Activated T-cell treated with anti-CD3 and anti-CD28 coated beads, Interleukin-2, amount 50 U/mL, for 4 hours (primary cell): ENCODE data around the gene MEGF8. TPM values are rescaled to one million over a fixed set of nuclear protein-coding genes. Genes with fewer than 3 reads are reported as not detected.

Experiments
- ATAC-seq, 2 donors: fragments of 200-7000 bp; cut with Tn5 transposase; one replicate each; pipeline ENCODE4 v1.10.0; 2021
- DNase-seq: peaks from one replicate; pipeline ENCODE4 v3.0.0-alpha.2; 2020
- H3K27me3 Mint-ChIP-seq: one replicate; pipeline ENCODE4 v1.8.0; 2021; ENCODE audit warnings: low read depth, mixed read lengths
- H3K36me3 Mint-ChIP-seq: one replicate; pipeline ENCODE4 v1.8.0; 2022; ENCODE audit warnings: mixed read lengths; ENCODE audit not compliant: insufficient read depth
- H3K4me1 Mint-ChIP-seq: one replicate; pipeline ENCODE4 v1.8.0; 2021; ENCODE audit warnings: low read depth, mixed read lengths
- H3K4me3 Mint-ChIP-seq: one replicate; pipeline ENCODE4 v1.8.0; 2021; ENCODE audit warnings: mild to moderate bottlenecking, moderate library complexity, mixed read lengths
- H3K9me3 Mint-ChIP-seq: one replicate; pipeline ENCODE4 v1.8.0; 2021; ENCODE audit warnings: mixed read lengths
- total RNA-seq, 3 donors: library from RNA; stranded (reverse); gene quantifications; one replicate each; pipeline ENCODE4 v1.2.1, GENCODE V29; 2021

Gene MEGF8, protein sequence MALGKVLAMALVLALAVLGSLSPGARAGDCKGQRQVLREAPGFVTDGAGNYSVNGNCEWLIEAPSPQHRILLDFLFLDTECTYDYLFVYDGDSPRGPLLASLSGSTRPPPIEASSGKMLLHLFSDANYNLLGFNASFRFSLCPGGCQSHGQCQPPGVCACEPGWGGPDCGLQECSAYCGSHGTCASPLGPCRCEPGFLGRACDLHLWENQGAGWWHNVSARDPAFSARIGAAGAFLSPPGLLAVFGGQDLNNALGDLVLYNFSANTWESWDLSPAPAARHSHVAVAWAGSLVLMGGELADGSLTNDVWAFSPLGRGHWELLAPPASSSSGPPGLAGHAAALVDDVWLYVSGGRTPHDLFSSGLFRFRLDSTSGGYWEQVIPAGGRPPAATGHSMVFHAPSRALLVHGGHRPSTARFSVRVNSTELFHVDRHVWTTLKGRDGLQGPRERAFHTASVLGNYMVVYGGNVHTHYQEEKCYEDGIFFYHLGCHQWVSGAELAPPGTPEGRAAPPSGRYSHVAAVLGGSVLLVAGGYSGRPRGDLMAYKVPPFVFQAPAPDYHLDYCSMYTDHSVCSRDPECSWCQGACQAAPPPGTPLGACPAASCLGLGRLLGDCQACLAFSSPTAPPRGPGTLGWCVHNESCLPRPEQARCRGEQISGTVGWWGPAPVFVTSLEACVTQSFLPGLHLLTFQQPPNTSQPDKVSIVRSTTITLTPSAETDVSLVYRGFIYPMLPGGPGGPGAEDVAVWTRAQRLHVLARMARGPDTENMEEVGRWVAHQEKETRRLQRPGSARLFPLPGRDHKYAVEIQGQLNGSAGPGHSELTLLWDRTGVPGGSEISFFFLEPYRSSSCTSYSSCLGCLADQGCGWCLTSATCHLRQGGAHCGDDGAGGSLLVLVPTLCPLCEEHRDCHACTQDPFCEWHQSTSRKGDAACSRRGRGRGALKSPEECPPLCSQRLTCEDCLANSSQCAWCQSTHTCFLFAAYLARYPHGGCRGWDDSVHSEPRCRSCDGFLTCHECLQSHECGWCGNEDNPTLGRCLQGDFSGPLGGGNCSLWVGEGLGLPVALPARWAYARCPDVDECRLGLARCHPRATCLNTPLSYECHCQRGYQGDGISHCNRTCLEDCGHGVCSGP (N-terminal part only)
- 1 to 10 TPM; 6.9 to 7.6 (median 6.9) TPM for total RNA-seq

GRCh38 chr19:42325308-42325895 is at the start of gene MEGF8:
TSS of gene MEGF8 (plus strand) at chr19:42325635. CDS start at chr19:42326244, 609 bp downstream.
- Mint-ChIP-seq H3K9me3 (no peaks in the 10 kb centered on the region), H3K4me3 (peak within 1 kb of the TSS; percentile 88), H3K4me1 (peaks cover 18% of the 10 kb centered on the region), H3K36me3 (no peaks in the 10 kb centered on the region), H3K27me3 (peaks cover 21% of the 10 kb centered on the region)
- peak; percentile 93 to 96 for ATAC-seq
- peak; percentile 97 for DNase-seq

- DNase-seq = no peak
- Mint-ChIP-seq H3K4me1 (peaks cover 48% of the 10 kb centered on the region), H3K27me3 (no peaks in the 10 kb centered on the region), H3K9me3 (no peaks in the 10 kb centered on the region), H3K4me3 (peak overlapping the region; percentile 3), H3K36me3 (peaks cover 14% of the 10 kb centered on the region)
- ATAC-seq = no peak
Measured at GRCh38 chr19:42276284-42276683, 49.2 kb upstream of the MEGF8 start.

DNA sequence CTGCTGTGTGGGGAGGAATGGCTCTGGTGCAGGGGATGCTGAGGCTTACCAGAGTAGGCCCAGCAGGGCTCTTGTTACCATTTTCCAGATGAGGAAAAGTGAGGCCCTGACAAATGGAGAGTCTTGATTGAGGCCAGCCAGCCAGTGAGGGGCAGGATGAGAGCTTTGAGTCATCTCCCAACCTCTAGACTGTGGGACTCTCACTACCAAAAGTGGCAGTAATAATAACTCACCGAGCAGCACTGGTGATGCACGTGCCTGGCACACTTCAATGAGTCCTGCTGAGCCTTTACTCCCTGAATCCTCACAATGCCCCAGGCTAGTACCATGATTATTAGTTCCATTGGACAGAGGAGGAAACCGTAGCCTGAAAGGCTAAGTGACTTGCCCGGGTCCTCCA is 48.6 kb upstream of the MEGF8 start:
- ATAC-seq (peak in 1 of 2 donors; percentile 19), DNase-seq (no peak)
- H3K9me3 Mint-ChIP-seq = no peaks in the 10 kb centered on the region
- peaks cover 9% of the 10 kb centered on the region for H3K36me3 Mint-ChIP-seq
- H3K4me1 Mint-ChIP-seq = peaks cover 48% of the 10 kb centered on the region
- H3K27me3 Mint-ChIP-seq = no peaks in the 10 kb centered on the region
- no peak overlapping the region for H3K4me3 Mint-ChIP-seq

DNA sequence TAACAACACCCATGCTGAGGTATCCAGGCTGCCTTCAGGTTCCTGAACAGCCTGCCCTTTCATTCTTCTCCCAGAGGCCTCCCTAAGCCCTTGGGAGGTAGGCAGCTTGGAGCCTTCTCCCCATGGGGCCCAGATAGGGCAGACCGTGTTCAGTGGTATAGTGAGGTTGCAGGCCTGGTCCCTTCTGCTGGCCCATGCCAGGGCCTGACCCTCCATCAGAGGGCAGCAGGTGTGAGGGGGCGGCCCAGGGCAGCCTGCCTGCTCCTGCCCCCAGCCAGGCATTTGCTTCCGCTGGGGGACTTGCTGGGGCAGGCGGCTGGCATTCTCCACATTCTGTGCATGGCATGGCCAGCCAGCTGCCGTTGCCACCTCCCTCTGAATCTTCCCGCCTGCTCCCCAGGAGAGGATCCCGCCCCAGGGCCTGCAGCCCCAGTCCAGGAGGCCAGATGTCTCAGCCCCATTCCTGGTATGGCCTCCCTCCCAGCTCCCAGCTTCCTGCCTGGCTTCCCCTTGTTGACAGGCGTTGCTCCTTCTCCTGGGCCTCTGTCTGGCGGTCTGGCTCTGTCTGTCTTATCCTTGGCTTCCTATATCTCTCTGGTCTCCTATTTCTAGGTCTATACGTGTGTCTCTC is 47.5 kb upstream of the MEGF8 start:
- no peaks in the 10 kb centered on the region for H3K27me3 Mint-ChIP-seq
- DNase-seq (no peak), ATAC-seq (no peak)
- H3K4me3 Mint-ChIP-seq = no peak overlapping the region
- H3K36me3 Mint-ChIP-seq = peaks cover 9% of the 10 kb centered on the region
- H3K9me3 Mint-ChIP-seq = no peaks in the 10 kb centered on the region
- H3K4me1 Mint-ChIP-seq = peaks cover 56% of the 10 kb centered on the region

DNA sequence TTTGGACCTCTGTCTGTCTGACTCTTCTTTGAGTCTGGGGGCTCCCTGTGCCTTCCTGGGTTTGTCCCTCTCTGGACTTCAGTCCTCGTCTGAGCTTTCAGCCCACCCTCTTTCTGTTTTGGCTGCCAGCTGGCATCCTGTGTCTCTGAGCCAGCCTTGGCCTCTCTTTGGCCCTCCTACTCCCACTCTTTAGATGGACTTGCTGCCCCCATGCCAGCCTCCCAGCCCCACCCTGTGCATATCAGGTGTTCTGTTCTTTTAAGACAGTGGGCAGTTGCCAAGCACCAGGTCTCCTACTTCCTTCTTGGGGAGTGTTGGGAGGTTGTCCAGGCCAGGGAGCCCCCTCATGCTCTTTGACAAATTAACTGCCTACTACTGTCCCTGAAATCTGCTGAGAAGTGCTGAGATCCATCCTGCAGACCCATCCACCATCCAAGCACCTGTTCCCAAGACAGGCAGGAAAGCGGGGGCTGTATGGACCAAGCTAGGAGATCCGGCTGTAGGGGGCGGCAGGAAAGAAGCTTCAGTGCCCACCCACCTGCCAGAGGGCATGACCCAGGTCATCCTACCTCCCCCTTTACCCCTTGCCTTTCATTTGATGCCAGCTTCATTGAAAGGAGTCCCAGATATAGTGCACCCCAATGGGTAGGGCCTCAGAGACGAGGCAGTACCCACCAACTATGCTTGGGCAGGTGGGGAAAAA is 46.8 kb upstream of the MEGF8 start:
- H3K9me3 Mint-ChIP-seq = no peaks in the 10 kb centered on the region

GRCh38 chr19:42279155-42279901 is 46.1 kb upstream of the MEGF8 start:
- DNase-seq (no peak), ATAC-seq (no peak)
- Mint-ChIP-seq H3K4me3 (peak overlapping the region; percentile 89), H3K36me3 (peaks cover 6% of the 10 kb centered on the region), H3K27me3 (no peaks in the 10 kb centered on the region), H3K4me1 (peaks cover 56% of the 10 kb centered on the region), H3K9me3 (no peaks in the 10 kb centered on the region)

More for the DNA sequence above, 46.8 kb upstream of the MEGF8 start:
- Mint-ChIP-seq H3K4me3 (peak overlapping the region; percentile 89), H3K27me3 (no peaks in the 10 kb centered on the region), H3K4me1 (peaks cover 56% of the 10 kb centered on the region), H3K36me3 (peaks cover 6% of the 10 kb centered on the region)
- no peak for DNase-seq
- ATAC-seq = no peak

DNA sequence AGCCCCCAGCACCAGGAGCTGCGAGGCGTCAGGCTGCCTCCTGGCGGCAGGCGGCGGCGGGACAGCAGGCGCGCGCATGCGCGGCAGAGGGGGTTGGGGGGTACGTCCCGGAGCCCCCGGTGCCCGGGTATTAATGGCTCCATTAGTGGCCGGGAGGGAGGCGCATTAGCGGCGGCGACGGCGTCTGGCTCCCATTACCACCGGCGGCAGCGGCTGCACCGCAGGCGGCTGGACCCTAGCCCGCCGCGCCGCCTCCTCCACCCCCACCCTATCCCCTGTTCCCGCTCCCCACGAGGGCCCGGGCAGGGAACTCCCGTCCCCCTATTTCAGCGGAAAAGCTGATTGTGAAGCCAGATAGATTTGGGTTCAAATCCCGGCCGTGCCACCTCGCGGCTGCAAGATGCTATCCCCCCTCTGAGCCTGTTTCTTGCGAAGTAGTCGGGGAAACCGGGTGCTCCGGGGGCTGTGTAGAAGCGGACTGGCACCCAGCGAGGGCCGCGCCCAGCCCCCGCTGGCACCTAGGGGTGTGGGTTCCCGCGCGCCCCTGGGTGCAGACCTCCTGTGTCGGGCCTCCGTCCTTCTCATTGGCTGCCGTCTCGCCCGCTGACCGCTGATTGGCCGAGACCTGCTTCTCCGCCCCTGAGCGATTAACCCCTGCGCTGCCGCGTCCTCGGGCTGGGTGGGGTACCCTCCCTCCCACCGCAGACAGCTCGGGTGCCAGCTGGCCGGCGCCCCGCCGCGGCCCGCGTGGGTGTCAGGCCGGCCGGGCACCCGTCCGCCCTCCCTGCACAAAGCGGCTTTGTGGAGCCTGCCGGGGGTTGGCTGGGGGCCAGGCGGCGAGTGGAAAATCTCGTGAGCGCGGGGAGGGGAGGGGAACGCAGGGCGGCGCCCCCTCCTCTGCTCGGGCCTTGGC is 45.3 kb upstream of the MEGF8 start:
- no peaks in the 10 kb centered on the region for H3K27me3 Mint-ChIP-seq
- H3K9me3 Mint-ChIP-seq = no peaks in the 10 kb centered on the region
- peak; percentile 75 for DNase-seq
- H3K4me1 Mint-ChIP-seq = peaks cover 55% of the 10 kb centered on the region
- no peaks in the 10 kb centered on the region for H3K36me3 Mint-ChIP-seq
- peak overlapping the region; percentile 89 for H3K4me3 Mint-ChIP-seq
- peak; percentile 49 for ATAC-seq

GRCh38 chr19:42280815-42281145 is 44.7 kb upstream of the MEGF8 start:
- ATAC-seq = no peak
- no peaks in the 10 kb centered on the region for H3K36me3 Mint-ChIP-seq
- no peaks in the 10 kb centered on the region for H3K9me3 Mint-ChIP-seq
- H3K27me3 Mint-ChIP-seq = no peaks in the 10 kb centered on the region
- no peak for DNase-seq
- peak overlapping the region; percentile 65 for H3K4me3 Mint-ChIP-seq
- H3K4me1 Mint-ChIP-seq = peaks cover 58% of the 10 kb centered on the region

- no peaks in the 10 kb centered on the region for H3K9me3 Mint-ChIP-seq
- peak overlapping the region; percentile 65 for H3K4me3 Mint-ChIP-seq
- H3K27me3 Mint-ChIP-seq = no peaks in the 10 kb centered on the region
- ATAC-seq = no peak
- DNase-seq = no peak
- H3K4me1 Mint-ChIP-seq = peaks cover 58% of the 10 kb centered on the region
- no peaks in the 10 kb centered on the region for H3K36me3 Mint-ChIP-seq
Measured at GRCh38 chr19:42281146-42281826, 44.1 kb upstream of the MEGF8 start.

DNA sequence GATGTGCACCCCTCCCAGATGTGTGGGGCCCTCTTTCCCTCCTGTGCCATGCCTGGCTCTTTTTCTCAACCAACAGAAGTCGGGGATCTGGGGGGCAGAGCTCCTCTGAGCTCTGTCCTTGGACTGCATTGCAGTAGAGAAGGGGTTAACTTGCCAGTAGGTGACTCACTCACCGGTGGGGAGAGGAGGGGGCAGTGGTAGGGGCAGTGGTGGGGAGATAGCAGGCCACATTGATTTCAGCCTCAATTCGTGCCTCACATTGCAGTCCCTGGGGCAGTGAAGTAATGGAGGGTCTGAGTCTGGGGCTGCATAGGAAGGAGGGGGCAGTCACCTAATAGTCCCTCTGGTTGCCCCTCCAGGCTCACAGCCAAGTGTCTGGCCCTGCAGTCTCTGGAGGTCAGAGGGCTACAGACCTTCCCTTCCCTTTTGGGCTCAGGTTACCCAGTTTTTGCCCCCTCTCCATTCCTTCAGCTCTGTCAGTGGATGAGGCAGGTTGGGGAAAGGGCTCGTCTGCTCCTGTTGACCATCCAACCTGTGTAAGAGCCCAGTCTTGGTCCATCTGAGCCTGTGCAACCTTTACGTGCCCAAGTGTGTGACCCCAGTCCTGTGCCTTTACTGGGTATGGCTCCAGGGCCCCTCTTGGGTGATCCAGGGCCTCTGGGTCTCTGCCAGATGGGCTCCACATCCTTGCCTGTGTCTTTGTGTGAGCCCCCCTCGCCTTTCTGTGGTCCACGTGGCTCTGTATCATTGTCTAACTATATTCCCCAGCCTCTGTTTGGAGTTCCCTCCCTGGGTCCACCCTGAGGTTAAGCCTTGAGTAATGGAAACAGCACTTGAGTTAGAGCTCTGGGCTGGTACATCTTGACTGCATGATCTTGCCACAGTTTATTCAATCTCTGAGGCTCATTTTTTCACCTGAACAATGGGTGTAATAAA is 43.3 kb upstream of the MEGF8 start:
- H3K36me3 Mint-ChIP-seq = no peaks in the 10 kb centered on the region
- DNase-seq (no peak), ATAC-seq (no peak)
- H3K4me3 Mint-ChIP-seq = peak overlapping the region; percentile 53
- H3K27me3 Mint-ChIP-seq = no peaks in the 10 kb centered on the region
- H3K4me1 Mint-ChIP-seq = peaks cover 51% of the 10 kb centered on the region
- H3K9me3 Mint-ChIP-seq = no peaks in the 10 kb centered on the region

DNA sequence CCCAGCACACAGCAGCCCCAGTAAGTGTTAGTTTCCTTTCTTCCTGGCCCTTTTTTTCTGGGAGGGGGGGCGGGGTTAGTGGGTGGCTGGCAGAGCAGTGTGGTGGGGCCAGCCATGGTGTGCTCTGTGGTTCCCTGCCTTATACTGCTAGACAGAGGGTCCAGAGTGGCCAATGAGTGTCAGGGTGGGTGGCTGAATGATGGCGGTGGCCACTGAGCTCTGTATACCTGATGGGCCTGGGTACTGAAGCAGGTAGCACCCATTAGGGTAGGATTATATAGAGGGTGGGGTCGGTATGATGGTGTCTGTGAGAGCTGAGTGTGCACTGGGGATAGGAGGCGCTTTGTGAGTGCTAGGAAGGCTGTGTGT is 42.6 kb upstream of the MEGF8 start:
- ATAC-seq = no peak
- H3K4me1 Mint-ChIP-seq = peaks cover 48% of the 10 kb centered on the region
- no peaks in the 10 kb centered on the region for H3K27me3 Mint-ChIP-seq

More for the DNA sequence above, 42.6 kb upstream of the MEGF8 start:
- H3K4me3 Mint-ChIP-seq = no peak overlapping the region
- no peak for DNase-seq
- no peaks in the 10 kb centered on the region for H3K9me3 Mint-ChIP-seq
- H3K36me3 Mint-ChIP-seq = no peaks in the 10 kb centered on the region
